T-helper 2 cell (primary cell): Measurements from ENCODE around the gene F7.
"Not testable (repeated sequence)": the region's sequence is repeated elsewhere in the genome, so short reads cannot be mapped to it uniquely, and the experiment has no call there.

Source experiments
- DNase-seq, 5 experiments: peaks; one replicate each; pipeline versions ENCODE4 v3.0.0 to v3.0.0-alpha.2; 2012 to 2022

Gene F7

GRCh38 chr13:113072376-113072775, 33.2 kb upstream of the F7 start:
- DNase-seq = no peak

- no peak for DNase-seq
Observed at GRCh38 chr13:113073942-113074341, 31.6 kb upstream of the F7 start.

- no peak for DNase-seq
Observed at GRCh38 chr13:113074401-113074800, 31.2 kb upstream of the F7 start.

- DNase-seq = no peak
Observed at GRCh38 chr13:113074876-113075275, 30.7 kb upstream of the F7 start.

- DNase-seq = no peak
Observed at GRCh38 chr13:113075711-113076110, 29.9 kb upstream of the F7 start.

GRCh38 chr13:113076681-113077401, 28.8 kb upstream of the F7 start:
- DNase-seq = no peak

GRCh38 chr13:113077566-113077952, 28.0 kb upstream of the F7 start:
- no peak for DNase-seq

- DNase-seq = no peak
Observed at GRCh38 chr13:113077953-113078901, 27.4 kb upstream of the F7 start.

- no peak for DNase-seq
Observed at GRCh38 chr13:113078902-113079780, 26.4 kb upstream of the F7 start.

GRCh38 chr13:113079781-113080080, 25.9 kb upstream of the F7 start:
- not testable (repeated sequence) for DNase-seq

GRCh38 chr13:113080361-113080831, 25.2 kb upstream of the F7 start:
- no peak for DNase-seq

- no peak for DNase-seq
Observed at GRCh38 chr13:113080901-113081521, 24.6 kb upstream of the F7 start.

GRCh38 chr13:113082198-113083021, 23.2 kb upstream of the F7 start:
- DNase-seq = no peak

GRCh38 chr13:113083022-113083373, 22.6 kb upstream of the F7 start:
- no peak for DNase-seq

GRCh38 chr13:113083402-113084061, 22.1 kb upstream of the F7 start:
- DNase-seq = peak in 1 of 5 experiments; percentile 5

GRCh38 chr13:113084094-113084942, 21.3 kb upstream of the F7 start:
- DNase-seq = peak in 1 of 5 experiments; percentile 7

- DNase-seq = no peak
Observed at GRCh38 chr13:113084943-113085540, 20.5 kb upstream of the F7 start.

GRCh38 chr13:113086031-113086750, 19.4 kb upstream of the F7 start:
- no peak for DNase-seq
